B cell (primary cell): ENCODE measurements around the gene TCL1A.

ENCODE experiments used
- EZH2 ChIP-seq: IDR thresholded peaks from 2 replicates; pipeline ENCODE4 v1.6.1; 2012; ENCODE audit warnings: borderline replicate concordance, low read depth, mild to moderate bottlenecking, moderate library complexity, low read length; ENCODE audit not compliant: insufficient read depth, poor library complexity, severe bottlenecking
- TF ChIP-seq, protein P1 (sequence below): fragments of 200-600 bp; IDR thresholded peaks from one replicate; pipeline ENCODE4 v1.8.0; 2022; ENCODE audit warnings: antibody characterized with exemption, mild to moderate bottlenecking

- no peak for TF ChIP-seq EZH2
- TF ChIP-seq, protein P1, sequence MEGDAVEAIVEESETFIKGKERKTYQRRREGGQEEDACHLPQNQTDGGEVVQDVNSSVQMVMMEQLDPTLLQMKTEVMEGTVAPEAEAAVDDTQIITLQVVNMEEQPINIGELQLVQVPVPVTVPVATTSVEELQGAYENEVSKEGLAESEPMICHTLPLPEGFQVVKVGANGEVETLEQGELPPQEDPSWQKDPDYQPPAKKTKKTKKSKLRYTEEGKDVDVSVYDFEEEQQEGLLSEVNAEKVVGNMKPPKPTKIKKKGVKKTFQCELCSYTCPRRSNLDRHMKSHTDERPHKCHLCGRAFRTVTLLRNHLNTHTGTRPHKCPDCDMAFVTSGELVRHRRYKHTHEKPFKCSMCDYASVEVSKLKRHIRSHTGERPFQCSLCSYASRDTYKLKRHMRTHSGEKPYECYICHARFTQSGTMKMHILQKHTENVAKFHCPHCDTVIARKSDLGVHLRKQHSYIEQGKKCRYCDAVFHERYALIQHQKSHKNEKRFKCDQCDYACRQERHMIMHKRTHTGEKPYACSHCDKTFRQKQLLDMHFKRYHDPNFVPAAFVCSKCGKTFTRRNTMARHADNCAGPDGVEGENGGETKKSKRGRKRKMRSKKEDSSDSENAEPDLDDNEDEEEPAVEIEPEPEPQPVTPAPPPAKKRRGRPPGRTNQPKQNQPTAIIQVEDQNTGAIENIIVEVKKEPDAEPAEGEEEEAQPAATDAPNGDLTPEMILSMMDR: no peak
Measured at GRCh38 chr14:95668235-95668772, 45.6 kb downstream of the TCL1A start.
